ENCODE measurements around the gene IL34.

IL34 gene

DNA sequence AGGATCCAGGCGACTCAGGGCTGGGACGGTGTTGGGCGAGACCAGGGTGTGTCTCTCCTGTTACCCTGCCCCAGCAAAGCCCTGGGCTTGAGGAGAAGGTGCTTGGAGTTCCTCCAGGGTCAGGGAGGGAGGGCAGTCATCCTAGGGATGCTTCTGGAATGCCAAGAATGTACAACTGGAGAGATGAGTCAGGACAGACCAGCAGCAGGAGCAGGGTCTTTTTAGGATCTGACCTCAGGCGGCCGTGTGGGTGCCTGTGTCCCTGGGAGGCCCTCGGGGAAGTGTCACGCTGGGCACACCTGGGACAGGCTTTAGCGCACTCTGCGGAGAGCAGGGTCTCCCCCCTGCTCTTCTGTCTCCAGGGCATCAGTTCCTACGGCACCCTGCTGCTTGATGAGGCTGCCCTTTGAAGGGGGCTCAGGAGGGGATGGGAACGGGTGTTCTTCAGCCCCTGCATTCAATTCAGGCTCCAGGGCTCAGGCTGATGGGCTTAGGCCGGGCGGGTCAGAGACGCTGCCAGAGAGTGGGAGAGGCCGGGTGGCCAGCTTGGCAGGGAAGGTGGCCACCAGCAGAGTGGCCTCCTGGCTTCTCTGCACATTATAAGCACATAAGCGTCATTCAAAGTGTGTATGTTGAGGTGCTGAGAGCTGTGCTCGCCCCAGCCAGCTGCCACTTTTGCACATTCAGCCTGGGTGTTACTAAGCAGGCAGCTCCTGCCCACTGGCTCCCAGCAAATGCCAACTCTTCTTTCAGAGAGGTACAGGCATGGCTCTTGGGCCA, 47.9 kb downstream of the IL34 start:
- Histone ChIP-seq H3K27me3 (ENCODE audit: control insufficient read depth, insufficient read depth, low read length) (no peaks in the 10 kb centered on the region), H3K4me1 (peaks cover 11% of the 10 kb centered on the region), H3K27ac (no peak overlapping the region), H3K9me3 (ENCODE audit: control insufficient read depth, low read length) (no peaks in the 10 kb centered on the region), H2AFZ (no peak overlapping the region), H3K4me3 (ENCODE audit: low read depth, low read length) (no peak overlapping the region), H3K36me3 (ENCODE audit: control insufficient read depth, insufficient read depth, low read length) (no peaks in the 10 kb centered on the region), H3K79me2 (no peaks in the 10 kb centered on the region), H3K9ac (no peak overlapping the region), H3K4me2 (ENCODE audit: low read length) (no peak overlapping the region)
- TF ChIP-seq, protein P1, sequence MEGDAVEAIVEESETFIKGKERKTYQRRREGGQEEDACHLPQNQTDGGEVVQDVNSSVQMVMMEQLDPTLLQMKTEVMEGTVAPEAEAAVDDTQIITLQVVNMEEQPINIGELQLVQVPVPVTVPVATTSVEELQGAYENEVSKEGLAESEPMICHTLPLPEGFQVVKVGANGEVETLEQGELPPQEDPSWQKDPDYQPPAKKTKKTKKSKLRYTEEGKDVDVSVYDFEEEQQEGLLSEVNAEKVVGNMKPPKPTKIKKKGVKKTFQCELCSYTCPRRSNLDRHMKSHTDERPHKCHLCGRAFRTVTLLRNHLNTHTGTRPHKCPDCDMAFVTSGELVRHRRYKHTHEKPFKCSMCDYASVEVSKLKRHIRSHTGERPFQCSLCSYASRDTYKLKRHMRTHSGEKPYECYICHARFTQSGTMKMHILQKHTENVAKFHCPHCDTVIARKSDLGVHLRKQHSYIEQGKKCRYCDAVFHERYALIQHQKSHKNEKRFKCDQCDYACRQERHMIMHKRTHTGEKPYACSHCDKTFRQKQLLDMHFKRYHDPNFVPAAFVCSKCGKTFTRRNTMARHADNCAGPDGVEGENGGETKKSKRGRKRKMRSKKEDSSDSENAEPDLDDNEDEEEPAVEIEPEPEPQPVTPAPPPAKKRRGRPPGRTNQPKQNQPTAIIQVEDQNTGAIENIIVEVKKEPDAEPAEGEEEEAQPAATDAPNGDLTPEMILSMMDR (IDR thresholded peaks at IDR 0.05), result no peak

DNA sequence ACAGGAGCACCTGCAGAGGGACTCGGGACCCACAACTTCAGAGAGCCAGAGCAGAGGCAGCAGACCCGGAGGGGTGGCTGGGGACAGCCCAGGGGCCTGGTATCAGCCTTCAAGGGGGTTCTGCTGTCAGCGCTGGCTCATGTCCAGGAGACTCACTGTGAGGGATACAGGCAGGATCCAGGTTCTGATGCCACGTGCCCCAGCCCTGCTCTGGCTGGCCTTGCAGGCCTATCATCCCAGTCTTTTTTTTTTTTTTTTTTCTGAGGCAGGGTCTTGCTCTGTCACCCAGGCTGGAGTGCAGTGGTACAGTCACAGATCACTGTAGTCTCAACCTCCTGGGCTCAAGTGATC, 48.5 kb downstream of the IL34 start:
- H3K27ac ChIP-seq, result no peak overlapping the region
- H3K9ac ChIP-seq, result no peak overlapping the region
- TF ChIP-seq, protein P1 (IDR thresholded peaks at IDR 0.05), result no peak

DNA sequence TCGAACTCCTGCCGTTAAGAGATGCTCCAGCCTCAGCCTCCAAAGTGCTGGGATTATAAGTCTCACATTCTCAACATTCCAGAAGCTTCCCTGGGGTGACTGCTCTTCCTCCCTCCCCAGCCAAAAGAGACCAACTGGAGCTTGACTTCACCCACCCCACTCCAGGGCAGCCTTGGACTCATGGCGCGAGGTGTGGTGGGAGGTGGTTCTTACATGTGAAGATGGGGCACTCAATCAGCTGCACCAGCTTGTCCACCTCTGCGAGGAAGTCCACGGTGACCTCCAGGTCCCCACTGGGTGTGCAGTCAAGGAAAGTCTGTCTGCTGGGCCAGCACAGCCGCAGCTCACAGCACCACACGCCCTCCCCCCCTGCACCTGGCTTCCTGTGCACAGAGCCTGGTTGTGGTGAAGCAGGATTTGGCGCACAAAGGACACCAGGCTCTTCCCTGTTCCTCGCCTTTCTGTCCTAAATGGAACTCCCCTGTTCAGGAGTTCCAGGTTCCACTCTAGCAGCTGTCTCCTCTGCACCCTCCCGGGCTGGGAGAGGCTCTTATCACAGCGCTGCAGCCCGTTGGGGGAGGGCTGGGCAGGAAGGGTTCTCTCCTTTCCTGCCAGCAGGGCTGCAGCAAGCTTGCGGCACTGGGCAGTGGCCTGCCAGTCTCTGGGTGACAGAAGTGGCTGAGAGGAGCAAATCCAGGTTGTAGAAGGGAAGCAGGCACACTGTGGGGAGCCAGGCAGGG, 49.1 kb downstream of the IL34 start:
- Histone ChIP-seq H3K36me3 (ENCODE audit: control insufficient read depth, insufficient read depth, low read length) (no peaks in the 10 kb centered on the region), H3K9me3 (ENCODE audit: control insufficient read depth, low read length) (no peaks in the 10 kb centered on the region), H3K4me1 (peaks cover 11% of the 10 kb centered on the region), H3K79me2 (no peaks in the 10 kb centered on the region), H3K27ac (no peak overlapping the region), H2AFZ (no peak overlapping the region), H3K9ac (no peak overlapping the region), H3K4me2 (ENCODE audit: low read length) (no peak overlapping the region), H3K27me3 (ENCODE audit: control insufficient read depth, insufficient read depth, low read length) (no peaks in the 10 kb centered on the region), H3K4me3 (ENCODE audit: low read depth, low read length) (no peak overlapping the region)
- TF ChIP-seq, protein P1 (IDR thresholded peaks at IDR 0.05), result no peak

More for the DNA sequence above, 48.5 kb downstream of the IL34 start:
- no peak overlapping the region for H2AFZ ChIP-seq
- no peak overlapping the region for H3K4me3 ChIP-seq (ENCODE audit: low read depth, low read length)
- no peaks in the 10 kb centered on the region for H3K27me3 ChIP-seq (ENCODE audit: control insufficient read depth, insufficient read depth, low read length)
- no peaks in the 10 kb centered on the region for H3K9me3 ChIP-seq (ENCODE audit: control insufficient read depth, low read length)
- H3K4me1 ChIP-seq, result peaks cover 11% of the 10 kb centered on the region
- no peaks in the 10 kb centered on the region for H3K36me3 ChIP-seq (ENCODE audit: control insufficient read depth, insufficient read depth, low read length)
- no peak overlapping the region for H3K4me2 ChIP-seq (ENCODE audit: low read length)
- H3K79me2 ChIP-seq, result no peaks in the 10 kb centered on the region

DNA sequence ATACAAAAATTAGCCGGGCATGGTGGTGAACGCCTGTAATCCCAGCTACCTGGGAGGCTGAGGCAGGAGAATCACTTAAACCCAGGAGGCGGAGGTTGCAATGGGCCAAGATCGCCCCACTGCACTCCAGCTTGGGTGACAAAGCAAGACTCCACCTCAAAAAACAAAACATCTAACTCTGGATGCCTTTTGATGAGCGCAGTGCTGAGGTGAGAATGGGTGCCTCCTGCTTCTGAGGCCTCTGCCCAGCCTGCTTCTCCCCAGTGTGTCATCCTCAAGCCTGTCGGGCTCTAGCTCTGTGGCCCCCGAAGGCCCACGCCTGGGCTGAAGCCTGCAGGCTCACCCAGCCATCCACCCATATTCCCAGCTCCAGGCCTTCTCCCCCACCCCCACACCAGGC, 50.0 kb downstream of the IL34 start:
- Histone ChIP-seq H3K27me3 (ENCODE audit: control insufficient read depth, insufficient read depth, low read length) (no peaks in the 10 kb centered on the region), H3K9me3 (ENCODE audit: control insufficient read depth, low read length) (no peaks in the 10 kb centered on the region), H3K9ac (no peak overlapping the region), H3K4me1 (peaks cover 9% of the 10 kb centered on the region), H3K4me2 (ENCODE audit: low read length) (no peak overlapping the region), H3K4me3 (ENCODE audit: low read depth, low read length) (no peak overlapping the region), H3K27ac (no peak overlapping the region), H3K36me3 (ENCODE audit: control insufficient read depth, insufficient read depth, low read length) (no peaks in the 10 kb centered on the region), H3K79me2 (no peaks in the 10 kb centered on the region), H2AFZ (no peak overlapping the region)
- TF ChIP-seq, protein P1 (IDR thresholded peaks at IDR 0.05), result no peak

Measured in parathyroid adenoma (tissue), 2 donors.